Activated naive CD4-positive, alpha-beta T cell treated with anti-CD3 and anti-CD28 coated beads for 36 hours (primary cell): Measurements from ENCODE around the gene ZDHHC18. TPM values are rescaled to one million over a fixed set of nuclear protein-coding genes. Genes with fewer than 3 reads are reported as not detected.
A peak's percentile ranks its signal among the peaks of the same experiment; 100 is the strongest.
"Not testable (repeated sequence)": the region's sequence is repeated elsewhere in the genome, so short reads cannot be mapped to it uniquely, and the experiment has no call there.

Source experiments
- CTCF ChIA-PET: fragments of 350-600 bp; sonication (Branson Sonifier 250); formaldehyde crosslinking; loops from one replicate; lab custom pipeline; 2021; ENCODE audit warnings: antibody characterized with exemption; lab: Charles Lee
- DNase-seq: peaks from one replicate; pipeline ENCODE4 v3.0.0-alpha.2; 2020
- H3K27ac Mint-ChIP-seq: one replicate; pipeline ENCODE4 v1.8.0; 2021; ENCODE audit warnings: mild to moderate bottlenecking, mixed read lengths
- H3K27me3 Mint-ChIP-seq: one replicate; pipeline ENCODE4 v1.8.0; 2021; ENCODE audit warnings: low read depth, mixed read lengths
- H3K36me3 Mint-ChIP-seq: one replicate; pipeline ENCODE4 v1.8.0; 2021; ENCODE audit warnings: low read depth, mixed read lengths
- H3K4me1 Mint-ChIP-seq: one replicate; pipeline ENCODE4 v1.8.0; 2021; ENCODE audit warnings: low read depth, mixed read lengths
- H3K4me3 Mint-ChIP-seq: one replicate; pipeline ENCODE4 v1.8.0; 2021; ENCODE audit warnings: mild to moderate bottlenecking, moderate library complexity, mixed read lengths
- H3K9me3 Mint-ChIP-seq: one replicate; pipeline ENCODE4 v1.8.0; 2021; ENCODE audit warnings: mixed read lengths
- intact Hi-C: fragments of 100-400 bp; cut with micrococcal nuclease; formaldehyde crosslinking; loops from one replicate; pipeline ENCODE4 v1.15.1; 2023
- total RNA-seq, 2 experiments: library from RNA; stranded (reverse); gene quantifications; one replicate each; pipeline ENCODE4 v1.2.3, GENCODE V29; 2021

Gene ZDHHC18
- total RNA-seq, 2 experiments from 2014 or later, result 37.3 to 39.0 TPM

GRCh38 chr1:26838474-26839338 is 12.2 kb downstream of the ZDHHC18 start:
- peak overlapping the region; percentile 61 for H3K27ac Mint-ChIP-seq
- H3K9me3 Mint-ChIP-seq, result no peaks in the 10 kb centered on the region
- peak; percentile 46 for DNase-seq
- peaks cover 18% of the 10 kb centered on the region for H3K4me1 Mint-ChIP-seq
- H3K27me3 Mint-ChIP-seq, result no peaks in the 10 kb centered on the region
- intact Hi-C loops, result no loop called here
- CTCF ChIA-PET, result interaction anchor here (0.8 to 1.8 kb wide), 4 partner anchors 11 to 37 kb away, joined by 3 to 5 read pairs (median 4); no protein-coding TSS in a partner anchor
- H3K36me3 Mint-ChIP-seq, result peaks cover 42% of the 10 kb centered on the region
- no peak overlapping the region for H3K4me3 Mint-ChIP-seq

- peaks cover 14% of the 10 kb centered on the region for H3K4me1 Mint-ChIP-seq
- no peak for DNase-seq
- H3K9me3 Mint-ChIP-seq, result no peaks in the 10 kb centered on the region
- intact Hi-C loops, result no loop called here
- CTCF ChIA-PET, result interaction anchor here (0.8 to 1.8 kb wide), 2 partner anchors 16 to 38 kb away, joined by 3 to 5 read pairs; no protein-coding TSS in a partner anchor
- no peaks in the 10 kb centered on the region for H3K27me3 Mint-ChIP-seq
- peak overlapping the region; percentile 46 for H3K27ac Mint-ChIP-seq
- no peak overlapping the region for H3K4me3 Mint-ChIP-seq
- H3K36me3 Mint-ChIP-seq, result peaks cover 44% of the 10 kb centered on the region
Measured at GRCh38 chr1:26839339-26839722, 12.8 kb downstream of the ZDHHC18 start.

GRCh38 chr1:26839779-26840178 is 13.3 kb downstream of the ZDHHC18 start:
- peaks cover 12% of the 10 kb centered on the region for H3K4me1 Mint-ChIP-seq
- no peak for DNase-seq
- H3K36me3 Mint-ChIP-seq, result peaks cover 42% of the 10 kb centered on the region
- no peaks in the 10 kb centered on the region for H3K27me3 Mint-ChIP-seq
- H3K4me3 Mint-ChIP-seq, result no peak overlapping the region
- CTCF ChIA-PET, result no interaction called here
- intact Hi-C loops, result no loop called here
- H3K27ac Mint-ChIP-seq, result no peak overlapping the region
- H3K9me3 Mint-ChIP-seq, result no peaks in the 10 kb centered on the region

- Mint-ChIP-seq H3K27me3 (no peaks in the 10 kb centered on the region), H3K4me1 (peaks cover 3% of the 10 kb centered on the region), H3K4me3 (no peak overlapping the region), H3K36me3 (peaks cover 32% of the 10 kb centered on the region), H3K27ac (no peak overlapping the region), H3K9me3 (no peaks in the 10 kb centered on the region)
- DNase-seq, result no peak
- CTCF ChIA-PET, result no interaction called here
- intact Hi-C loops, result no loop called here
Measured at GRCh38 chr1:26844424-26845196, 18.1 kb downstream of the ZDHHC18 start.

- H3K27me3 Mint-ChIP-seq, CTCF ChIA-PET, H3K4me3 Mint-ChIP-seq, DNase-seq, intact Hi-C loops, H3K9me3 Mint-ChIP-seq, H3K4me1 Mint-ChIP-seq: not testable (repeated sequence)
- Mint-ChIP-seq H3K27ac (peak overlapping the region; percentile 57), H3K36me3 (peaks cover 49% of the 10 kb centered on the region)
Measured at GRCh38 chr1:26847826-26848225, 21.3 kb downstream of the ZDHHC18 start.

GRCh38 chr1:26848499-26848898 is 22.0 kb downstream of the ZDHHC18 start:
- H3K4me3 Mint-ChIP-seq, result no peak overlapping the region
- intact Hi-C loops, result no loop called here
- no peaks in the 10 kb centered on the region for H3K27me3 Mint-ChIP-seq
- no peak for DNase-seq
- H3K27ac Mint-ChIP-seq, result no peak overlapping the region
- peaks cover 54% of the 10 kb centered on the region for H3K36me3 Mint-ChIP-seq
- H3K4me1 Mint-ChIP-seq, result peaks cover 3% of the 10 kb centered on the region
- CTCF ChIA-PET, result interaction anchor here (0.8 to 2.0 kb wide), 5 partner anchors 9 to 40 kb away, joined by 3 to 7 read pairs (median 3); no protein-coding TSS in a partner anchor
- no peaks in the 10 kb centered on the region for H3K9me3 Mint-ChIP-seq

GRCh38 chr1:26848941-26849774 is 22.7 kb downstream of the ZDHHC18 start:
- Mint-ChIP-seq H3K36me3 (peaks cover 53% of the 10 kb centered on the region), H3K4me3 (no peak overlapping the region), H3K4me1 (peaks cover 2% of the 10 kb centered on the region), H3K9me3 (no peaks in the 10 kb centered on the region), H3K27me3 (no peaks in the 10 kb centered on the region), H3K27ac (no peak overlapping the region)
- intact Hi-C loops, result no loop called here
- no peak for DNase-seq
- CTCF ChIA-PET, result interaction anchor here (0.6 to 2.0 kb wide), 7 partner anchors 8 to 179 kb away, joined by 3 to 7 read pairs (median 3); no protein-coding TSS in a partner anchor

- Mint-ChIP-seq H3K36me3 (peaks cover 58% of the 10 kb centered on the region), H3K27ac (no peak overlapping the region)
Measured at GRCh38 chr1:26851106-26851684, 24.7 kb downstream of the ZDHHC18 start.

GRCh38 chr1:26852701-26853100 is 26.2 kb downstream of the ZDHHC18 start:
- Mint-ChIP-seq H3K9me3 (no peaks in the 10 kb centered on the region), H3K27ac (no peak overlapping the region), H3K4me3 (no peak overlapping the region), H3K4me1 (no peaks in the 10 kb centered on the region), H3K36me3 (peaks cover 54% of the 10 kb centered on the region), H3K27me3 (no peaks in the 10 kb centered on the region)
- DNase-seq, result no peak
- intact Hi-C loops, result loop anchor here (1.0 kb wide), 1 partner anchor 26 kb away; no protein-coding TSS in a partner anchor
- CTCF ChIA-PET, result interaction anchor here (0.6 kb wide), 1 partner anchor 9 kb away, joined by 3 read pairs; no protein-coding TSS in a partner anchor

More at GRCh38 chr1:26851106-26851684, 24.7 kb downstream of the ZDHHC18 start:
- CTCF ChIA-PET, result interaction anchor here (1.0 to 1.7 kb wide), 3 partner anchors 14 to 60 kb away, joined by 3 to 6 read pairs (median 3); no protein-coding TSS in a partner anchor
- Mint-ChIP-seq H3K27me3 (no peaks in the 10 kb centered on the region), H3K4me1 (no peaks in the 10 kb centered on the region), H3K9me3 (no peaks in the 10 kb centered on the region), H3K4me3 (no peak overlapping the region)
- intact Hi-C loops, result no loop called here
- no peak for DNase-seq

GRCh38 chr1:26853156-26853555 is 26.7 kb downstream of the ZDHHC18 start:
- Mint-ChIP-seq H3K4me3 (no peak overlapping the region), H3K27me3 (no peaks in the 10 kb centered on the region), H3K27ac (no peak overlapping the region), H3K36me3 (peaks cover 52% of the 10 kb centered on the region), H3K4me1 (no peaks in the 10 kb centered on the region), H3K9me3 (no peaks in the 10 kb centered on the region)
- CTCF ChIA-PET, result no interaction called here
- intact Hi-C loops, result loop anchor here (1.0 kb wide), 1 partner anchor 25 kb away; no protein-coding TSS in a partner anchor
- peak; percentile 88 for DNase-seq

GRCh38 chr1:26853600-26853999 is 27.1 kb downstream of the ZDHHC18 start:
- Mint-ChIP-seq H3K4me3 (no peak overlapping the region), H3K27me3 (no peaks in the 10 kb centered on the region), H3K4me1 (no peaks in the 10 kb centered on the region), H3K27ac (peak overlapping the region; percentile 46), H3K36me3 (peaks cover 48% of the 10 kb centered on the region), H3K9me3 (no peaks in the 10 kb centered on the region)
- CTCF ChIA-PET, result no interaction called here
- DNase-seq, result no peak
- intact Hi-C loops, result loop anchor here (1.0 kb wide), 1 partner anchor 25 kb away; no protein-coding TSS in a partner anchor
